ENCODE data around the gene RIN2.

Gene RIN2, protein sequence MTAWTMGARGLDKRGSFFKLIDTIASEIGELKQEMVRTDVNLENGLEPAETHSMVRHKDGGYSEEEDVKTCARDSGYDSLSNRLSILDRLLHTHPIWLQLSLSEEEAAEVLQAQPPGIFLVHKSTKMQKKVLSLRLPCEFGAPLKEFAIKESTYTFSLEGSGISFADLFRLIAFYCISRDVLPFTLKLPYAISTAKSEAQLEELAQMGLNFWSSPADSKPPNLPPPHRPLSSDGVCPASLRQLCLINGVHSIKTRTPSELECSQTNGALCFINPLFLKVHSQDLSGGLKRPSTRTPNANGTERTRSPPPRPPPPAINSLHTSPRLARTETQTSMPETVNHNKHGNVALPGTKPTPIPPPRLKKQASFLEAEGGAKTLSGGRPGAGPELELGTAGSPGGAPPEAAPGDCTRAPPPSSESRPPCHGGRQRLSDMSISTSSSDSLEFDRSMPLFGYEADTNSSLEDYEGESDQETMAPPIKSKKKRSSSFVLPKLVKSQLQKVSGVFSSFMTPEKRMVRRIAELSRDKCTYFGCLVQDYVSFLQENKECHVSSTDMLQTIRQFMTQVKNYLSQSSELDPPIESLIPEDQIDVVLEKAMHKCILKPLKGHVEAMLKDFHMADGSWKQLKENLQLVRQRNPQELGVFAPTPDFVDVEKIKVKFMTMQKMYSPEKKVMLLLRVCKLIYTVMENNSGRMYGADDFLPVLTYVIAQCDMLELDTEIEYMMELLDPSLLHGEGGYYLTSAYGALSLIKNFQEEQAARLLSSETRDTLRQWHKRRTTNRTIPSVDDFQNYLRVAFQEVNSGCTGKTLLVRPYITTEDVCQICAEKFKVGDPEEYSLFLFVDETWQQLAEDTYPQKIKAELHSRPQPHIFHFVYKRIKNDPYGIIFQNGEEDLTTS

GRCh38 chr20:19758133-19758500, at the start of gene RIN2:
TSS of gene RIN2 (plus strand) at chr20:19758258. CDS start at chr20:19889602, 131,344 bp downstream.
- DNase-seq: peak; percentile 91

GRCh38 chr20:19709635-19710335, 48.3 kb upstream of the RIN2 start:
- no peak for DNase-seq

DNA sequence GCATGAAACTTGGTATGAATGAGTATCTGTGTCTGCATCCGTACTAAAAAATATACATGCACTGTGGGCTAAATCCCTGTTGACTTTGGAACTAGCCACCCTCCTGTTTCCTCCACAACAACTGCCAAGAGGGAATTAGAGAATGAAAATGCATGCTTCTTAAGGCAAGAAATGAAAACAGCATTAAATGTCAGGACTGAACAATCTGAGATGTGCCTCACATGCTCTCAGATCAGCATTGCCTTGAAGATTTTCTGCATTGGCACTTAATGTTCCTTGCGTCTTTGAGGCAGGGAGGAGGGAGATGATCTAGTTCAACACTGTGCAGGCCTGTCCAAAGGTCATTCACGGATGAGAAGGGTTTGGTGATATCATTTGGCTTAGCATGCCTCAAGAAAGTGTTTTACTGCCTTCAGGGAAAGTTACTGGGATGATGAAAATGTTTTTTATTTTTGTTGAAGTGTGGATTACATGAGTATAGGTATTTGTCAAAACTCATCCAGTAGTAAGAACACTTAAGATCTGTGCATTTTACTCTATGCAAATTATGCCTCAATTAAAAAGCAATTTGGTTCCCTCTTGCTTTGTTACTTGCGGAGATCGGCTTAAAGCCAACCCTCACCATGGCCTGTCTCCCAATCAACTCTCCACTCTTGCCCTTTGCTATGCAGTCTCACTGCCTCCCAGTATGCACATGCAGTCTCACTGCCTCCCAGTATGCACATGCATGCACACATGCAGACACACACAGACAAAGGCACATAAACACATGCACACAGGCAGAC, 47.5 kb upstream of the RIN2 start:
- DNase-seq: no peak

DNA sequence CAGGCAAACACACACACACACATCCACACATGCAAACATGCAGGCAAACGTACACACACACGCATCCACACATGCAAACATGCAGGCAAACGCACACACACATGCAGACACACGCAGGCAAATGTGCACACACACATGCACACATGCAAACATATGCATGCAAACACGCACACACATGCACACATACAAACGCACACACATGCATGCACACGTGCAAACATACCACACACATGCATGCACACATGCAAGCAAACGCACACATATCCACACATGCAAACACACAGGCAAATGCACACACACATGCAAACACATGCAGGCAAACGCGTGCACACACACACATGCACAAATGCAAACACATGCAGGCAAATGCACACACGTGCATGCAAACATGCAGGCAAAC, 46.9 kb upstream of the RIN2 start:
- DNase-seq: no peak

GRCh38 chr20:19712721-19713260, 45.3 kb upstream of the RIN2 start:
- DNase-seq: no peak

GRCh38 chr20:19713822-19714578, 44.1 kb upstream of the RIN2 start:
- no peak for DNase-seq

GRCh38 chr20:19714579-19714840, 43.5 kb upstream of the RIN2 start:
- DNase-seq: no peak

DNA sequence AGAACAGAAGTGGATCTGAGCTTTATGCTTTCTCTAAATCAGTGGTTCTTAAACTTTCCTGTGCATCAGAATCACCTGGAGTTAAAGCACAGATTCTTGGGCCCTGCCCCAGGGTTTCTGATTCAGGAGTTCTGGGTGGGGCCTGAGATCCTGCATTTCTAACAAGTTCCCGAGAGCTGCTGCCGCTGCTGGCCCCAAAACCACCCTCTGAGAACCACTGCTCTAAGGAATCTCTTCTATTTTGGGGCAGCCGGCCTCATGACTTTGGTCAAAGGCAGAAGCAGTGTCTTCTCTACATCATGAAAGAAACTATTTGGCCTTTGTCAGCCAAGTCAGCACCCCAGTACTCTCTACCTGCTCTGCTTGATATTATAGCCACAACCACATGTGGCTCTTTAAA, 42.1 kb upstream of the RIN2 start:
- DNase-seq: no peak

- no peak for DNase-seq
Observed at GRCh38 chr20:19718880-19719279, 39.2 kb upstream of the RIN2 start.

DNA sequence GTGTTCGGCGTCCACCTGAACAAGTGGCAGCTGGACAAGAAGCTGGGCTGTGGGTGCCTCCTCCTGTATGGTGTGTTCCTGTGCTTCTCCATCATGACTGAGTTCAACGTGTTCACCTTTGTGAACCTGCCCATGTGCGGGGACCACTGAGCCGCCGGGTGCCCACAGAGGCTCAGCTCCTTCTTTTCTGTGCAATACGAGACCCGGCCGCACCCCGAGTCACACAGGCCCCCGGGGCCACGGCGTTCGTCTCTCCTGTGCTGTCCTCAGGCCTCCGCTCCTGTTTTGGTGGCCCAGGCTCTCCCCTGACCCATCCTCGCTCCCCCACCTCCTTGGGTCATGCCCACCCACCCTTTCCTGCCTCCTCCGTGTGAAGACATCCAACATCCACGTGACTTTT, 37.1 kb upstream of the RIN2 start:
- DNase-seq: no peak

DNA sequence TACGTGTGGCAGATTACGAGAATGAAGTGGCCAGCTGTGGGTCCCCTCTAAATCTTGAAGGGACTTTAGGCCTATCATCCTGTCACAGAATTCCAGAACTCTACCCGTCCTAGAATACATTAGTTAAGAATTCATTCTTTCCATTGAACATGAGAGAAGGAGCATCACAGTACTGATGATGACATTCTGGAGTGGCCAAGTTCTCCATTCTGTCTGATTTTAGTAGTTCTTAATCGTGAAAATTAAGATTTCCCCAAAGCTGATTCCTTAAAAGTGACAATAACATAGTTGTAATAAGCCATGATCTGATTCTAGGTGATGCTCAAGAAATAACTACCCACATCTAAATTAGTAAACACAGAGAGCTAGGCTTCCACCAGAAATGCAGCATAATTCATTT, 35.0 kb upstream of the RIN2 start:
- no peak for DNase-seq

- DNase-seq: no peak
Observed at GRCh38 chr20:19723813-19724430, 34.1 kb upstream of the RIN2 start.

- no peak for DNase-seq
Observed at GRCh38 chr20:19725373-19725772, 32.7 kb upstream of the RIN2 start.

DNA sequence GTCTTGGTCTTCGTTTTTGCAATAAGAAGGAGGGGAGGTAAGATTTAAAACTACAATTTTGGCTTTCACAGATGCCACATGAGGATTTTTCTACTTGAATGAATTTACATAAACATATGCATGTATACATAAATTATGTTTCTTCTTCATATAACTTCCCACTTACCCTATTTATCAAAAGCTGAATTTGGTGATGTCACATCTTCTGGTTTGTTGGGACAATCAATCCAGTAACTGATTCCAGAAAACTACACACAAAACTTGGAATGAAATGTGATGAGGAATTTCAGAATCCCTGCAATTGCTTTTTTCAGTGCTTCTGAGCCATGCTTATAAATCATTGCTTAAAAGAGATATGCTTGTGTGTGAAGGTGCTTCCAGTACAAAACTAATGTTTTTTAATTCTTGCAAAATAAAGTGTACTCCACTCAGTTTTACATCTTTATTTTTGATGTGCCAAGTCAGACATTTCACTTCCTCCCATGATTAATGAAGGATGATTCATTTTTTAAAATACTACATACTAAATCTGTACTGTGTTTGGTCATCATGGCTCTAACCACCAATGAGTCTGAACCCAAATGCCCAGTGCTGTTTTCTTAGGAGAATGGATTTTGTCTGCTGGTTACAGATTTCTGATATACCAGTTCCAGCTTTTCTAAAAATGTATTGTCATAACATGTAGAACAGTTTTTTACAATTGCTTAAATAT, 32.1 kb upstream of the RIN2 start:
- no peak for DNase-seq

DNA sequence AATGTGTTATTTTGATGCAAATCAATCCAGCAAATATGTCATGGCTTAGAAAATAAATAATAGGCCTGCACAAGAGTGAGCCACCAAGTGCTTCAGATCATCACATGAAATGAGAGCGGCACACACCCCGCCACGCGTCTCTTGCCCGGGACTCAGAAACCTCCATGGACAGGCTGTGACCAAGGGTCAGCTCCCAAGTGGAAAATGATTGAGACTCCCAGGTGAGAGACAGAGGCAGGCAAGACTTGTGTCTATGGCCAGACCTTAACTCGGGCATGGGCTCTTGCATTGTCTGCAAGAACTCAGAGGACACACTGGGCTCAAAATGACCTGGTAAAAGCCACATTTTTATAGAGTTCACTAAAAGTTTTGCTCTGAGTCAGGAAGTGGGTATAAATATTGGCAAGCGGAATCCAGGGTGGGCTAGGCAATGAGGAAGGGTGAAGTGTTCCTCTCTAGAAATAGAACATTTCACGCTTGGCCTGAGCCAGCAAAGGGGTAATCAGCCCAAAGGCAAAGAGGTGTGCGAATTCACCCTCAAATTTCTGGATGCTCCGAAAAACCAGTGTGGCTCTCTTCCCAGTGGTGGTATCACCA, 30.7 kb upstream of the RIN2 start:
- DNase-seq: no peak

DNA sequence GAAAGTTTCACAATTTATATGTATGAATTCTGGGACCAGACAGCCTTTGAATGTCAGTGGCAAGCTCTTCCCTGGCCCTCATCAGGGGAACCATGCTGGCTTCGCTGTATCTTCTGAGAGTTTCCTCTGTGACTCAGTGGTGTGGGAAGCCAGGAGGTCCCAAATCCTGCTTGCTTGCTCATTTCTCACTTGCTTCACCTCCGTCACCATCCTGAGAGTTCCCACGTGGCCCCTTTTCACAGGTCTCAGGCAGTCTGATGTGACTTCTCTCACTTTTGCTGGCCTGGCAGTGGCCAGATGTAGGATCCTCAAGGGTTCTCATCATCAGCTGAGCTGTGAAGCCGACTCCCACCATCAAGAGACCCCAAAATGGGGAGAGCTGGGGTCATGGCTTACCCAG, 28.4 kb upstream of the RIN2 start:
- DNase-seq: no peak

GRCh38 chr20:19730706-19731105, 27.4 kb upstream of the RIN2 start:
- no peak for DNase-seq

GRCh38 chr20:19734811-19735210, 23.2 kb upstream of the RIN2 start:
- DNase-seq: no peak

- DNase-seq: peak; percentile 76
Observed at GRCh38 chr20:19735446-19735845, 22.6 kb upstream of the RIN2 start.

GRCh38 chr20:19737025-19737424, 21.0 kb upstream of the RIN2 start:
- no peak for DNase-seq

Data from NCI-H82 (cell line).